Hepatocyte (in vitro differentiated cells): ENCODE data around the gene PIGL.

ENCODE experiments used
- EZH2 ChIP-seq: fragments of 200-600 bp; sonication (generic); IDR thresholded peaks from 2 replicates; pipeline ENCODE4 v1.6.1; 2016; ENCODE audit warnings: antibody characterized with exemption, mild to moderate bottlenecking, borderline replicate concordance
- TF ChIP-seq, protein P1 (sequence below): fragments of 200-600 bp; sonication (generic); IDR thresholded peaks from 2 replicates; pipeline ENCODE4 v1.5.1; 2016; ENCODE audit warnings: antibody characterized with exemption, mild to moderate bottlenecking; ENCODE audit not compliant: poor library complexity

DNA sequence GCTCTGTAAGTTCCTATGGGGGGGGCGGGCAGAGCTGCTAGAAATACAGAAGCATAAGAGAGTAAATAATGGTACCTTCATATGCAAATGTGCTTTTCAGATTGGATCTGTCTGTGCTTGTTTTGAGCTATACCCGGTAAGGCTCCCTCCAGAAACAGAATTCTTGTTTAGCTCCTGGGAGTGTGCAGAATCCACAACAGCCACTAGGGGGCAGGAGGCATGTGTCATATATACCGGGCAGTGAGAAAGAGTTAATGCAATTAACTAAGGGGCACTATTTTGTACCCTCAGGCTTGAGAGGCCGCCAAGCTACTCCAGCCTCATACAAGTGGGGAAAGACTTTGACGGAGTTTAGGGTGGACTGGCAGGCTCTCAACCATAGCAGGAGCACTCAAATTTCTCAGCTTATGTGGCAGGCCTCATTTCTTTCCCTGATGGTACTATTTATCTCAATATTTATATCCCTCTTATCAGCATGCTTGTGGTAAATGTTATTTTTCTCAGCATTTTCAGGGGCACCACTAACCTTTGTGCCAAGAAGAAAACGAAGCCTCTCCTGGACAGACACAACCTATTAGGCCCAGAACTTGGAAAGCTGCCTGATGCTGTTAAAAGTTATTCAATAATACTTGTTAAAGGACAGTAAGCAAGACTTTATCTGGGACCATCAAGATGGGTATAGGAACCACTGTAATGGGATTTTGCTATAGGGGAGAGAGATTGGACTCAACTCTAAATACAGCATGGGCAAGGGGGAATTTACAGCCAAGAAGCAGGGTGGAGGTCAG, 146.9 kb downstream of the PIGL start:
- TF ChIP-seq, protein P1, sequence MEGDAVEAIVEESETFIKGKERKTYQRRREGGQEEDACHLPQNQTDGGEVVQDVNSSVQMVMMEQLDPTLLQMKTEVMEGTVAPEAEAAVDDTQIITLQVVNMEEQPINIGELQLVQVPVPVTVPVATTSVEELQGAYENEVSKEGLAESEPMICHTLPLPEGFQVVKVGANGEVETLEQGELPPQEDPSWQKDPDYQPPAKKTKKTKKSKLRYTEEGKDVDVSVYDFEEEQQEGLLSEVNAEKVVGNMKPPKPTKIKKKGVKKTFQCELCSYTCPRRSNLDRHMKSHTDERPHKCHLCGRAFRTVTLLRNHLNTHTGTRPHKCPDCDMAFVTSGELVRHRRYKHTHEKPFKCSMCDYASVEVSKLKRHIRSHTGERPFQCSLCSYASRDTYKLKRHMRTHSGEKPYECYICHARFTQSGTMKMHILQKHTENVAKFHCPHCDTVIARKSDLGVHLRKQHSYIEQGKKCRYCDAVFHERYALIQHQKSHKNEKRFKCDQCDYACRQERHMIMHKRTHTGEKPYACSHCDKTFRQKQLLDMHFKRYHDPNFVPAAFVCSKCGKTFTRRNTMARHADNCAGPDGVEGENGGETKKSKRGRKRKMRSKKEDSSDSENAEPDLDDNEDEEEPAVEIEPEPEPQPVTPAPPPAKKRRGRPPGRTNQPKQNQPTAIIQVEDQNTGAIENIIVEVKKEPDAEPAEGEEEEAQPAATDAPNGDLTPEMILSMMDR: peak; percentile 91
- TF ChIP-seq EZH2: no peak
